HepG2 (cell line): ENCODE data around the gene JAK2. TPM values are rescaled to one million over a fixed set of nuclear protein-coding genes. Genes with fewer than 3 reads are reported as not detected.

Experiments
- ATAC-seq: fragments of 200-7000 bp; cut with Tn5 transposase; 3 replicates; pipeline ENCODE4 v1.9.1; 2020; ENCODE audit warnings: mild to moderate bottlenecking, moderate library complexity
- BruUV-seq: library from RNA; stranded (reverse); fragments of 400-500 nt; replicated peaks from 2 replicates; lab custom pipeline; 2021; lab: Mats Ljungman, UMichigan
- CTCF ChIA-PET: fragments of 300-600 bp; formaldehyde crosslinking; extraction: SDS; loops from one replicate; lab custom pipeline; 2021; ENCODE audit warnings: low total read pairs, inconsistent platforms, low intra/inter-chr PET ratio; lab: Yijun Ruan, JAX
- POLR2A ChIA-PET: fragments of 350-600 bp; sonication (Branson Sonifier 250); formaldehyde crosslinking; loops from one replicate; lab custom pipeline; 2020; ENCODE audit warnings: antibody characterized with exemption, inconsistent platforms; lab: Yijun Ruan, JAX
- DNase-seq: peaks from one replicate; pipeline ENCODE4 v3.0.0-alpha.2; 2015; ENCODE audit warnings: low spot score
- FAIRE-seq: peaks from 3 replicates; lab custom pipeline; 2011; peaks lifted over from hg19 to GRCh38; lab: Jason Lieb, UNC
- H2AFZ ChIP-seq: one replicate; pipeline ENCODE4 v1.6.1; 2011; ENCODE audit warnings: low read length, inconsistent platforms
- H3K27ac ChIP-seq: fragments of 300-600 bp; 3 replicates; pipeline ENCODE4 v1.8.0; 2011; ENCODE audit warnings: mixed run types, mild to moderate bottlenecking, mixed read lengths, low read length, inconsistent platforms; ENCODE audit not compliant: insufficient read depth; ENCODE audit errors: extremely low read length
- H3K27me3 ChIP-seq, 2 experiments: fragments of 200-600 bp in 1 of 2; 2 replicates in 1 of 2; 3 replicates in 1 of 2; pipeline versions ENCODE4 v1.6.0 to v1.8.0; 2011; ENCODE audit warnings: low read length in 2 of 2, mild to moderate bottlenecking in 2 of 2, moderate library complexity in 2 of 2, inconsistent platforms in 1 of 2; ENCODE audit not compliant: insufficient read depth in 2 of 2, control insufficient read depth in 1 of 2
- H3K36me3 ChIP-seq, 2 experiments: fragments of 200-600 bp in 1 of 2; replicated peaks in 1 of 2; 2 replicates in 1 of 2; 3 replicates in 1 of 2; pipeline versions ENCODE4 v1.5.1 to v1.8.0; 2011; ENCODE audit warnings: low read length in 2 of 2, inconsistent platforms in 1 of 2; ENCODE audit not compliant: insufficient read depth in 2 of 2, control insufficient read depth in 1 of 2
- H3K4me1 ChIP-seq: 2 replicates; pipeline ENCODE4 v1.5.1; 2012; ENCODE audit warnings: low read length, inconsistent platforms; ENCODE audit not compliant: insufficient read depth
- H3K4me2 ChIP-seq: 2 replicates; pipeline ENCODE4 v1.6.0; 2011; ENCODE audit warnings: low read depth, low read length, inconsistent platforms
- H3K4me3 ChIP-seq, 3 experiments: fragments of 200-600 bp in 1 of 3; sonication (generic), shearing (Covaris generic) in 1 of 3; replicated peaks in 1 of 3; 2 replicates each; pipeline ENCODE4 v1.5.1; 2011 to 2016; ENCODE audit warnings: low read length in 3 of 3, inconsistent platforms in 2 of 3, low read depth in 2 of 3, mild to moderate bottlenecking in 2 of 3, control low read depth in 1 of 3, mixed read lengths in 1 of 3; ENCODE audit not compliant: insufficient read depth in 1 of 3
- H3K79me2 ChIP-seq: one replicate; pipeline ENCODE4 v1.6.1; 2011; ENCODE audit warnings: low read length, inconsistent platforms; ENCODE audit not compliant: insufficient read depth
- H3K9ac ChIP-seq: 2 replicates; pipeline ENCODE4 v1.6.0; 2011; ENCODE audit warnings: mild to moderate bottlenecking, low read depth, low read length, inconsistent platforms; ENCODE audit not compliant: insufficient read depth
- H3K9me3 ChIP-seq: 2 replicates; pipeline ENCODE4 v1.5.1; 2012; ENCODE audit warnings: mild to moderate bottlenecking, low read length
- H4K20me1 ChIP-seq: 2 replicates; pipeline ENCODE4 v1.6.0; 2011; ENCODE audit warnings: inconsistent platforms, mild to moderate bottlenecking, low read length, moderate library complexity; ENCODE audit not compliant: insufficient read depth
- GMEB2 ChIP-seq: IDR thresholded peaks from 2 replicates; pipeline ENCODE4 v1.6.1; 2016; ENCODE audit warnings: missing biosample characterization, missing genetic modification reagents, low read depth
- HDAC1 ChIP-seq: sonication (generic); formaldehyde crosslinking; IDR thresholded peaks from 2 replicates; pipeline ENCODE4 v1.5.1; 2020; ENCODE audit warnings: mild to moderate bottlenecking, missing genetic modification reagents
- PRDM4 ChIP-seq: sonication (generic); formaldehyde crosslinking; IDR thresholded peaks from 2 replicates; pipeline ENCODE4 v1.9.0; 2021; ENCODE audit warnings: missing genetic modification reagents, borderline replicate concordance
- SAP130 ChIP-seq: IDR thresholded peaks from 2 replicates; pipeline ENCODE4 v1.6.1; 2016; ENCODE audit warnings: low read depth
- SSRP1 ChIP-seq: IDR thresholded peaks from 2 replicates; pipeline ENCODE4 v1.6.1; 2016; ENCODE audit warnings: control low read depth
- ZBTB40 ChIP-seq, 2 experiments: fragments of 450-650 bp in 1 of 2; sonication (generic) in 1 of 2; formaldehyde crosslinking in 1 of 2; IDR thresholded peaks; 2 replicates each; pipeline versions ENCODE4 v1.6.1 to v1.8.0; 2016 to 2022; ENCODE audit warnings: antibody characterized with exemption in 1 of 2, mild to moderate bottlenecking in 1 of 2, missing genetic modification reagents in 1 of 2
- ZNF510 ChIP-seq: sonication (generic); formaldehyde crosslinking; IDR thresholded peaks from 2 replicates; pipeline ENCODE4 v1.4.0; 2020; ENCODE audit warnings: low read depth, mild to moderate bottlenecking, missing genetic modification reagents
- ZNF788 ChIP-seq: sonication (generic); formaldehyde crosslinking; IDR thresholded peaks from 2 replicates; pipeline ENCODE4 v1.5.0; 2020; ENCODE audit warnings: mild to moderate bottlenecking, missing genetic modification reagents, borderline replicate concordance
- ZZZ3 ChIP-seq: sonication (generic); formaldehyde crosslinking; IDR thresholded peaks from 2 replicates; pipeline ENCODE4 v1.4.0; 2020; ENCODE audit warnings: missing genetic modification reagents, mild to moderate bottlenecking, borderline replicate concordance
- WGBS: methylation state at CpG from one replicate; pipeline ENCODE4 v1.1.6; 2017; ENCODE audit warnings: low lambda C conversion rate; 5-methylcytosine and 5-hydroxymethylcytosine counted together
- in situ Hi-C: cut with HindIII; loops from 2 replicates; pipeline ENCODE4 v1.10.0; 2017; ENCODE audit warnings: low pct_unique_long_range_greater_than_20kb; ENCODE audit not compliant: extremely low pct_ligation_motif_present
- intact Hi-C: fragments of 100-400 bp; cut with micrococcal nuclease; formaldehyde crosslinking; loops from one replicate; pipeline ENCODE4 v1.10.0; 2022; ENCODE audit not compliant: unreplicated experiment
- polyA plus RNA-seq, 8 experiments: library from polyadenylated mRNA; depleted of rRNA in 3 of 8; stranded (reverse) in 7 of 8; unstranded in 1 of 8; fragments of >200 nt; fragmentation: Illumina TruSeq in 4 of 8; extraction: Trizol in 4 of 8; gene quantifications; 2 replicates each; pipeline versions ENCODE4 v1.2.1 to v1.2.3, GENCODE V29; 2011 to 2016; ENCODE audit warnings: low read depth in 4 of 8, missing spikeins in 1 of 8, mixed read lengths in 1 of 8; ENCODE audit not compliant: insufficient read depth in 1 of 8
- total RNA-seq, 5 experiments: library from RNA; depleted of rRNA; stranded (reverse); fragments of >200 nt; fragmentation: Illumina TruSeq; extraction: Trizol; gene quantifications; 2 replicates each; pipeline ENCODE4 v1.2.3, GENCODE V29; 2016; ENCODE audit warnings: low read depth in 1 of 5

The JAK2 gene
- total and polyA plus RNA-seq, 2 of the 13 experiments (the other 11 are each of a cell fraction or from before 2014, with no cell fraction given): 1.1 to 4.1 TPM

- no peaks in the 10 kb centered on the region for H4K20me1 ChIP-seq
- DNase-seq: no peak
- intact Hi-C loops: no loop called here
- no peak overlapping the region for H3K4me2 ChIP-seq
- H3K27me3 ChIP-seq: no peaks in the 10 kb centered on the region
- no peak overlapping the region for H3K4me3 ChIP-seq
- 76% methylated on average over 1 of the region's 1 CpG for WGBS
- no peak for TF ChIP-seq PRDM4
- no peak for TF ChIP-seq ZNF788 (CRISPR knock-in tag)
- no peak for TF ChIP-seq SSRP1
- TF ChIP-seq ZZZ3 (CRISPR knock-in tag): no peak
- TF ChIP-seq ZBTB40 (IDR thresholded peaks at IDR 0.05): no peak
- TF ChIP-seq ZBTB40 (CRISPR knock-in tag; IDR thresholded peaks at IDR 0.05): no peak
- no peak for TF ChIP-seq SAP130 (CRISPR knock-in tag)
- no peak for TF ChIP-seq ZNF510 (CRISPR knock-in tag)
- TF ChIP-seq HDAC1 (CRISPR knock-in tag): no peak
- TF ChIP-seq GMEB2 (CRISPR knock-in tag): no peak
- ChIA-PET POLR2A (no interaction called here), CTCF (no interaction called here)
- no peaks in the 10 kb centered on the region for H3K36me3 ChIP-seq
- no peak overlapping the region for H3K9ac ChIP-seq
- no peak overlapping the region for H2AFZ ChIP-seq
- no peak for ATAC-seq
- no peaks in the 10 kb centered on the region for H3K79me2 ChIP-seq
- no TSS peak for BruUV-seq
- in situ Hi-C loops: loop anchor here (10.0 kb wide), 1 partner anchor 58 kb away; no protein-coding TSS in a partner anchor
- no peak for FAIRE-seq
- no peaks in the 10 kb centered on the region for H3K4me1 ChIP-seq
- no peaks in the 10 kb centered on the region for H3K9me3 ChIP-seq
- H3K27ac ChIP-seq: no peak overlapping the region
These were observed 77.6 kb downstream of the JAK2 start for GRCh38 chr9:5062631-5063030.
